SK-N-SH treated with all-trans-retinoic acid at 6 μM for 48 hours (cell line): Measurements from ENCODE around the gene LRRC8C.

Experiments
- ATAC-seq: fragments of 200-7000 bp; cut with Tn5 transposase; 3 replicates; pipeline ENCODE4 v1.9.1; 2020; ENCODE audit warnings: mild to moderate bottlenecking, moderate library complexity
- ARNTL ChIP-seq: fragments of 450-650 bp; formaldehyde crosslinking; IDR thresholded peaks from 2 replicates; pipeline ENCODE4 v1.5.0; 2020; ENCODE audit warnings: low read depth, mild to moderate bottlenecking, moderate library complexity, borderline replicate concordance
- BACH2 ChIP-seq: fragments of 250-450 bp; sonication (Bioruptor Pico); IDR thresholded peaks from 2 replicates; pipeline ENCODE4 v1.9.0; 2021; ENCODE audit warnings: mild to moderate bottlenecking, borderline replicate concordance
- CSDC2 ChIP-seq: fragments of 250-450 bp; sonication (Bioruptor Pico); IDR thresholded peaks from 2 replicates; pipeline ENCODE4 v1.5.0; 2020; ENCODE audit warnings: mild to moderate bottlenecking, moderate library complexity
- CSRNP3 ChIP-seq: fragments of 250-450 bp; sonication (Bioruptor Pico); IDR thresholded peaks from 2 replicates; pipeline ENCODE4 v1.5.1; 2021; ENCODE audit warnings: mild to moderate bottlenecking, moderate library complexity
- ESRRG ChIP-seq: fragments of 250-450 bp; sonication (Bioruptor Pico); IDR thresholded peaks from 2 replicates; pipeline ENCODE4 v1.6.1; 2021; ENCODE audit warnings: mild to moderate bottlenecking
- GLIS3 ChIP-seq: fragments of 250-450 bp; sonication (Bioruptor Pico); IDR thresholded peaks from 2 replicates; pipeline ENCODE4 v1.5.0; 2020; ENCODE audit warnings: mild to moderate bottlenecking, moderate library complexity
- ISL1 ChIP-seq: fragments of 250-450 bp; sonication (Bioruptor Pico); IDR thresholded peaks from 2 replicates; pipeline ENCODE4 v2.1.2; 2022; ENCODE audit warnings: mild to moderate bottlenecking, moderate library complexity
- OSR1 ChIP-seq: fragments of 250-450 bp; sonication (Bioruptor Pico); IDR thresholded peaks from 2 replicates; pipeline ENCODE4 v1.8.0; 2022; ENCODE audit warnings: moderate library complexity, mild to moderate bottlenecking, inconsistent platforms
- PPARA ChIP-seq: fragments of 250-450 bp; sonication (Bioruptor Pico); IDR thresholded peaks from 2 replicates; pipeline ENCODE4 v1.5.0; 2020; ENCODE audit warnings: mild to moderate bottlenecking, borderline replicate concordance
- RARB ChIP-seq: fragments of 250-450 bp; sonication (Bioruptor Pico); IDR thresholded peaks from 2 replicates; pipeline ENCODE4 v1.8.0; 2021; ENCODE audit warnings: mild to moderate bottlenecking, moderate library complexity
- SNAI2 ChIP-seq: fragments of 250-450 bp; sonication (Bioruptor Pico); IDR thresholded peaks from 2 replicates; pipeline ENCODE4 v1.5.0; 2020; ENCODE audit warnings: mild to moderate bottlenecking, moderate library complexity
- TCF4 ChIP-seq: fragments of 250-450 bp; sonication (Bioruptor Pico); IDR thresholded peaks from 2 replicates; pipeline ENCODE4 v1.8.0; 2021; ENCODE audit warnings: mild to moderate bottlenecking, moderate library complexity, borderline replicate concordance
- TOX ChIP-seq: fragments of 250-450 bp; sonication (Bioruptor Pico); IDR thresholded peaks from 2 replicates; pipeline ENCODE4 v1.8.0; 2021; ENCODE audit warnings: mild to moderate bottlenecking, moderate library complexity, borderline replicate concordance
- ZC3H10 ChIP-seq: fragments of 250-450 bp; sonication (Bioruptor Pico); IDR thresholded peaks from 2 replicates; pipeline ENCODE4 v1.5.1; 2021; ENCODE audit warnings: mild to moderate bottlenecking, moderate library complexity
- ZFP3 ChIP-seq: fragments of 250-450 bp; sonication (Bioruptor Pico); IDR thresholded peaks from 2 replicates; pipeline ENCODE4 v1.5.0; 2020; ENCODE audit warnings: mild to moderate bottlenecking, moderate library complexity
- ZFP30 ChIP-seq: fragments of 450-650 bp; formaldehyde crosslinking; IDR thresholded peaks from 2 replicates; pipeline ENCODE4 v1.5.0; 2022; ENCODE audit warnings: mild to moderate bottlenecking, moderate library complexity
- ZNF565 ChIP-seq: fragments of 450-650 bp; formaldehyde crosslinking; conservative IDR thresholded peaks from 2 replicates; pipeline ENCODE4 v1.5.0; 2020; ENCODE audit warnings: low read depth, mild to moderate bottlenecking, moderate library complexity
- ZNF70 ChIP-seq: fragments of 450-650 bp; formaldehyde crosslinking; IDR thresholded peaks from 2 replicates; pipeline ENCODE4 v1.5.0; 2020; ENCODE audit warnings: mild to moderate bottlenecking, moderate library complexity
- ZNF8 ChIP-seq: fragments of 450-650 bp; formaldehyde crosslinking; IDR thresholded peaks from 2 replicates; pipeline ENCODE4 v1.5.0; 2020; ENCODE audit warnings: mild to moderate bottlenecking, moderate library complexity
- TF ChIP-seq, protein P1 (sequence below): fragments of 250-450 bp; sonication (Bioruptor Pico); IDR thresholded peaks from 2 replicates; pipeline ENCODE4 v1.5.0; 2020; ENCODE audit warnings: mild to moderate bottlenecking, moderate library complexity
- TF ChIP-seq, protein P2 (sequence below): fragments of 250-450 bp; sonication (Bioruptor Pico); IDR thresholded peaks from 2 replicates; pipeline ENCODE4 v1.5.1; 2020; ENCODE audit warnings: low read depth, mild to moderate bottlenecking, moderate library complexity
- TF ChIP-seq, protein P3 (sequence below): fragments of 250-450 bp; sonication (Bioruptor Pico); IDR thresholded peaks from 2 replicates; pipeline ENCODE4 v1.8.0; 2020; ENCODE audit warnings: mild to moderate bottlenecking, moderate library complexity, borderline replicate concordance

LRRC8C gene

DNA sequence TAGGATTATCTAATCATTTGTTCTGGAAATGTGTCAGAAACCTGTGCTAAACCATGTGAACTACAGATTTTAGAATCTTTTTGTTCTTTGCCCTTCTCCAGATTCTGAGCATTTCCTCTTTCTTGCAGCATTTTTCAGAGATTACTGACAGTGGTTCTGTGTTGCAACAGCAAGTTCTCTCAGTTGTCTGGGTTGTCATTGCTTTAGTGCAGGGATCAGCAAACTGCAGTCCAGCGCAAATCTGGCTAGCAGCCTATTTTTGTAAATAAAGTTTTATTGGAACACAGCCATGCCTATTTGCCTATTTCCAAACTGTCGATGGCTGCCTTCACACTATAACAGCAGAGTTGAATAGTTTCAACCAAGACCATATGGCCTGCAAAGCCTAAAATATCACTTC lies 121.6 kb downstream of the LRRC8C start:
- ATAC-seq: no peak
- TF ChIP-seq, protein P1, sequence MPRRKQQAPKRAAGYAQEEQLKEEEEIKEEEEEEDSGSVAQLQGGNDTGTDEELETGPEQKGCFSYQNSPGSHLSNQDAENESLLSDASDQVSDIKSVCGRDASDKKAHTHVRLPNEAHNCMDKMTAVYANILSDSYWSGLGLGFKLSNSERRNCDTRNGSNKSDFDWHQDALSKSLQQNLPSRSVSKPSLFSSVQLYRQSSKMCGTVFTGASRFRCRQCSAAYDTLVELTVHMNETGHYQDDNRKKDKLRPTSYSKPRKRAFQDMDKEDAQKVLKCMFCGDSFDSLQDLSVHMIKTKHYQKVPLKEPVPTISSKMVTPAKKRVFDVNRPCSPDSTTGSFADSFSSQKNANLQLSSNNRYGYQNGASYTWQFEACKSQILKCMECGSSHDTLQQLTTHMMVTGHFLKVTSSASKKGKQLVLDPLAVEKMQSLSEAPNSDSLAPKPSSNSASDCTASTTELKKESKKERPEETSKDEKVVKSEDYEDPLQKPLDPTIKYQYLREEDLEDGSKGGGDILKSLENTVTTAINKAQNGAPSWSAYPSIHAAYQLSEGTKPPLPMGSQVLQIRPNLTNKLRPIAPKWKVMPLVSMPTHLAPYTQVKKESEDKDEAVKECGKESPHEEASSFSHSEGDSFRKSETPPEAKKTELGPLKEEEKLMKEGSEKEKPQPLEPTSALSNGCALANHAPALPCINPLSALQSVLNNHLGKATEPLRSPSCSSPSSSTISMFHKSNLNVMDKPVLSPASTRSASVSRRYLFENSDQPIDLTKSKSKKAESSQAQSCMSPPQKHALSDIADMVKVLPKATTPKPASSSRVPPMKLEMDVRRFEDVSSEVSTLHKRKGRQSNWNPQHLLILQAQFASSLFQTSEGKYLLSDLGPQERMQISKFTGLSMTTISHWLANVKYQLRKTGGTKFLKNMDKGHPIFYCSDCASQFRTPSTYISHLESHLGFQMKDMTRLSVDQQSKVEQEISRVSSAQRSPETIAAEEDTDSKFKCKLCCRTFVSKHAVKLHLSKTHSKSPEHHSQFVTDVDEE: no peak
- TF ChIP-seq ZFP3 (CRISPR knock-in tag) (no peak), CSRNP3 (no peak), ZFP30 (CRISPR knock-in tag) (no peak), TOX (CRISPR knock-in tag) (no peak), ARNTL (CRISPR knock-in tag) (no peak), ESRRG (CRISPR knock-in tag) (no peak), TCF4 (CRISPR knock-in tag) (no peak), SNAI2 (CRISPR knock-in tag) (no peak), ZNF565 (CRISPR knock-in tag) (no peak)
- TF ChIP-seq, protein P2, sequence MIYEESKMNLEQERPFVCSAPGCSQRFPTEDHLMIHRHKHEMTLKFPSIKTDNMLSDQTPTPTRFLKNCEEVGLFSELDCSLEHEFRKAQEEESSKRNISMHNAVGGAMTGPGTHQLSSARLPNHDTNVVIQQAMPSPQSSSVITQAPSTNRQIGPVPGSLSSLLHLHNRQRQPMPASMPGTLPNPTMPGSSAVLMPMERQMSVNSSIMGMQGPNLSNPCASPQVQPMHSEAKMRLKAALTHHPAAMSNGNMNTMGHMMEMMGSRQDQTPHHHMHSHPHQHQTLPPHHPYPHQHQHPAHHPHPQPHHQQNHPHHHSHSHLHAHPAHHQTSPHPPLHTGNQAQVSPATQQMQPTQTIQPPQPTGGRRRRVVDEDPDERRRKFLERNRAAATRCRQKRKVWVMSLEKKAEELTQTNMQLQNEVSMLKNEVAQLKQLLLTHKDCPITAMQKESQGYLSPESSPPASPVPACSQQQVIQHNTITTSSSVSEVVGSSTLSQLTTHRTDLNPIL (CRISPR knock-in tag): no peak

DNA sequence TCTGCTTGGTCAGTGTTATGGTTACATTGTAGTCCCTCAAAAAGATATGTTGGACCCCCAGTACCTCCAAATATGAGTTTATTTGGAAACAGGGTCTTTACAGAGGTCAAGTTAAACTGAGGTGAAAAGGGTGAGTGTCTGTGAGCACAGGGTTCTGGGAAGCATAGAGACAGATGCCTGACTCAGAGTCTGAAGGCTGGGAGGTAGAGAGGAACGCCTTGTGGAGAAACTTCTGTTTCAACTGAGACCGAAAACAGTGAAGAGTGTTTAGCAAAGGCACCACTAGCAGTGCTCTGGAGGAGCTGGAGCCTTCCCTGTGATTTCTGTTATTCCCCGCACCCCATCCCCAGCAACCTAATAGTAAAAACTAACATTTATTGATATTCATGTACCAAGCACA lies 122.7 kb downstream of the LRRC8C start:
- no peak for ATAC-seq
- TF ChIP-seq ZNF8 (CRISPR knock-in tag) (no peak), OSR1 (CRISPR knock-in tag) (no peak), PPARA (no peak), ARNTL (CRISPR knock-in tag) (no peak), ZFP3 (CRISPR knock-in tag) (no peak), TCF4 (CRISPR knock-in tag) (no peak), RARB (no peak), CSRNP3 (no peak), ZNF70 (CRISPR knock-in tag) (no peak), ISL1 (CRISPR knock-in tag) (no peak), ESRRG (CRISPR knock-in tag) (no peak), CSDC2 (CRISPR knock-in tag) (no peak), ZC3H10 (CRISPR knock-in tag) (no peak), ZFP30 (CRISPR knock-in tag) (no peak), GLIS3 (no peak), BACH2 (CRISPR knock-in tag) (no peak), ZNF565 (CRISPR knock-in tag) (no peak)
- TF ChIP-seq, protein P2 (CRISPR knock-in tag): no peak
- TF ChIP-seq, protein P3, sequence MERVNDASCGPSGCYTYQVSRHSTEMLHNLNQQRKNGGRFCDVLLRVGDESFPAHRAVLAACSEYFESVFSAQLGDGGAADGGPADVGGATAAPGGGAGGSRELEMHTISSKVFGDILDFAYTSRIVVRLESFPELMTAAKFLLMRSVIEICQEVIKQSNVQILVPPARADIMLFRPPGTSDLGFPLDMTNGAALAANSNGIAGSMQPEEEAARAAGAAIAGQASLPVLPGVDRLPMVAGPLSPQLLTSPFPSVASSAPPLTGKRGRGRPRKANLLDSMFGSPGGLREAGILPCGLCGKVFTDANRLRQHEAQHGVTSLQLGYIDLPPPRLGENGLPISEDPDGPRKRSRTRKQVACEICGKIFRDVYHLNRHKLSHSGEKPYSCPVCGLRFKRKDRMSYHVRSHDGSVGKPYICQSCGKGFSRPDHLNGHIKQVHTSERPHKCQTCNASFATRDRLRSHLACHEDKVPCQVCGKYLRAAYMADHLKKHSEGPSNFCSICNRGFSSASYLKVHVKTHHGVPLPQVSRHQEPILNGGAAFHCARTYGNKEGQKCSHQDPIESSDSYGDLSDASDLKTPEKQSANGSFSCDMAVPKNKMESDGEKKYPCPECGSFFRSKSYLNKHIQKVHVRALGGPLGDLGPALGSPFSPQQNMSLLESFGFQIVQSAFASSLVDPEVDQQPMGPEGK (CRISPR knock-in tag): no peak
- TF ChIP-seq, protein P1: no peak
